Neuronal stem cell (in vitro differentiated cells): ENCODE results near the gene SCIN.

Experiments used
- DNase-seq: peaks from one replicate; pipeline ENCODE4 v3.0.0-alpha.2; 2013; ENCODE audit warnings: low spot score
- H2AFZ ChIP-seq: one replicate; pipeline ENCODE4 v1.6.1; 2013; ENCODE audit warnings: mild to moderate bottlenecking, low read length, inconsistent platforms
- H2AK5ac ChIP-seq: 2 replicates; pipeline ENCODE4 v1.6.1; 2013; ENCODE audit warnings: low read depth, mild to moderate bottlenecking, inconsistent platforms, low read length, moderate library complexity, mixed read lengths
- H2BK120ac ChIP-seq: 2 replicates; pipeline ENCODE4 v1.6.1; 2013; ENCODE audit warnings: low read depth, mild to moderate bottlenecking, inconsistent platforms, low read length, moderate library complexity, mixed read lengths
- H2BK12ac ChIP-seq: one replicate; pipeline ENCODE4 v1.6.1; 2013; ENCODE audit warnings: low read length, inconsistent platforms
- H2BK15ac ChIP-seq: 2 replicates; pipeline ENCODE4 v1.6.1; 2013; ENCODE audit warnings: mild to moderate bottlenecking, low read length, inconsistent platforms, mixed read lengths
- H2BK5ac ChIP-seq: one replicate; pipeline ENCODE4 v1.6.1; 2013; ENCODE audit warnings: inconsistent platforms, mild to moderate bottlenecking, low read length, moderate library complexity
- H3K14ac ChIP-seq: one replicate; pipeline ENCODE4 v1.6.1; 2013; ENCODE audit warnings: low read length, inconsistent platforms
- H3K18ac ChIP-seq: 2 replicates; pipeline ENCODE4 v1.6.1; 2013; ENCODE audit warnings: low read length, inconsistent platforms
- H3K23ac ChIP-seq: 2 replicates; pipeline ENCODE4 v1.6.1; 2013; ENCODE audit warnings: low read depth, mild to moderate bottlenecking, mixed read lengths, low read length, inconsistent platforms; ENCODE audit not compliant: poor library complexity
- H3K27ac ChIP-seq: replicated peaks from 3 replicates; pipeline ENCODE4 v1.5.1; 2013; ENCODE audit warnings: low read length, inconsistent platforms
- H3K27me3 ChIP-seq, 3 experiments: 2 replicates each; pipeline ENCODE4 v1.6.1; 2013; ENCODE audit warnings: low read length in 3 of 3, mild to moderate bottlenecking in 2 of 3, inconsistent platforms in 1 of 3, low read depth in 1 of 3, mixed read lengths in 1 of 3, moderate library complexity in 1 of 3; ENCODE audit not compliant: control insufficient read depth in 3 of 3, insufficient read depth in 3 of 3
- H3K36me3 ChIP-seq, 2 donors: replicated peaks in 1 of 2; 2 replicates each; pipeline ENCODE4 v1.6.1; 2013; ENCODE audit warnings: low read length in 2 of 2; ENCODE audit not compliant: control insufficient read depth in 2 of 2, insufficient read depth in 2 of 2
- H3K4ac ChIP-seq: 2 replicates; pipeline ENCODE4 v1.6.1; 2013; ENCODE audit warnings: inconsistent platforms, mild to moderate bottlenecking, low read length, moderate library complexity
- H3K4me1 ChIP-seq, 2 donors: 1 replicate in 1 of 2; 2 replicates in 1 of 2; pipeline ENCODE4 v1.6.1; 2013; ENCODE audit warnings: low read length in 2 of 2, low read depth in 1 of 2; ENCODE audit not compliant: control insufficient read depth in 2 of 2, insufficient read depth in 1 of 2
- H3K4me2 ChIP-seq: one replicate; pipeline ENCODE4 v1.6.1; 2013; ENCODE audit warnings: mild to moderate bottlenecking, low read length, inconsistent platforms; ENCODE audit not compliant: insufficient read depth, poor library complexity, severe bottlenecking
- H3K4me3 ChIP-seq, 2 donors: 2 replicates each; pipeline ENCODE4 v1.5.1; 2013; ENCODE audit warnings: low read length in 2 of 2, mild to moderate bottlenecking in 2 of 2, inconsistent platforms in 1 of 2, moderate library complexity in 1 of 2
- H3K79me1 ChIP-seq: one replicate; pipeline ENCODE4 v1.6.1; 2013; ENCODE audit warnings: low read depth, mild to moderate bottlenecking, inconsistent platforms, low read length, moderate library complexity
- H3K9ac ChIP-seq: one replicate; pipeline ENCODE4 v1.6.1; 2013; ENCODE audit warnings: mild to moderate bottlenecking, low read depth, low read length, inconsistent platforms; ENCODE audit not compliant: poor library complexity
- H3K9me3 ChIP-seq, 2 donors: replicated peaks in 1 of 2; 2 replicates each; pipeline versions ENCODE3 to v1.6.1; 2013; ENCODE audit warnings: low read length in 2 of 2, mild to moderate bottlenecking in 2 of 2, inconsistent platforms in 1 of 2, low read depth in 1 of 2, mixed read lengths in 1 of 2, moderate library complexity in 1 of 2; ENCODE audit not compliant: control insufficient read depth in 2 of 2, insufficient read depth in 1 of 2
- H4K8ac ChIP-seq: one replicate; pipeline ENCODE4 v1.6.1; 2013; ENCODE audit warnings: low read depth, mild to moderate bottlenecking, inconsistent platforms, low read length, moderate library complexity
- H4K91ac ChIP-seq: one replicate; pipeline ENCODE4 v1.6.1; 2013; ENCODE audit warnings: low read length, low read depth, mild to moderate bottlenecking, inconsistent platforms; ENCODE audit not compliant: poor library complexity
- WGBS, 2 donors: extraction: QIAGEN DNeasy Blood & Tissue Kit; methylation state at CpG; one replicate each; pipeline ENCODE4 v1.1.7; 2013; ENCODE audit warnings: missing lambda C conversion rate in 2 of 2, mixed read lengths in 1 of 2; ENCODE audit not compliant: insufficient read length in 2 of 2, insufficient replicate concordance in 1 of 2; ENCODE audit errors: extremely low coverage in 2 of 2; 5-methylcytosine and 5-hydroxymethylcytosine counted together

The SCIN gene

GRCh38 chr7:12565873-12566272 is 4.6 kb upstream of the SCIN start:
- H3K4me1 ChIP-seq, result no peaks in the 10 kb centered on the region
- no peak overlapping the region for H3K4ac ChIP-seq
- no peak for DNase-seq
- H3K79me1 ChIP-seq, result no peaks in the 10 kb centered on the region
- no peak overlapping the region for H3K9ac ChIP-seq
- no peak overlapping the region for H3K4me3 ChIP-seq
- H2AFZ ChIP-seq, result no peak overlapping the region
- H4K91ac ChIP-seq, result no peak overlapping the region
- H2BK120ac ChIP-seq, result no peak overlapping the region
- peaks cover 2 to 34% (median 15%) of the 10 kb centered on the region in 3 experiments for H3K27me3 ChIP-seq
- H3K9me3 ChIP-seq, result no peaks in the 10 kb centered on the region
- no peak overlapping the region for H3K14ac ChIP-seq
- no CpG with 5 or more reads among the region's 2 CpGs for WGBS, 2 donors
- H3K27ac ChIP-seq, result no peak overlapping the region
- H3K36me3 ChIP-seq, result no peaks in the 10 kb centered on the region
- H2BK15ac ChIP-seq, result no peak overlapping the region
- H3K4me2 ChIP-seq, result no peak overlapping the region
- no peak overlapping the region for H2AK5ac ChIP-seq
- H4K8ac ChIP-seq, result no peak overlapping the region
- no peak overlapping the region for H3K18ac ChIP-seq
- no peak overlapping the region for H2BK5ac ChIP-seq
- no peak overlapping the region for H3K23ac ChIP-seq
- no peak overlapping the region for H2BK12ac ChIP-seq

DNA sequence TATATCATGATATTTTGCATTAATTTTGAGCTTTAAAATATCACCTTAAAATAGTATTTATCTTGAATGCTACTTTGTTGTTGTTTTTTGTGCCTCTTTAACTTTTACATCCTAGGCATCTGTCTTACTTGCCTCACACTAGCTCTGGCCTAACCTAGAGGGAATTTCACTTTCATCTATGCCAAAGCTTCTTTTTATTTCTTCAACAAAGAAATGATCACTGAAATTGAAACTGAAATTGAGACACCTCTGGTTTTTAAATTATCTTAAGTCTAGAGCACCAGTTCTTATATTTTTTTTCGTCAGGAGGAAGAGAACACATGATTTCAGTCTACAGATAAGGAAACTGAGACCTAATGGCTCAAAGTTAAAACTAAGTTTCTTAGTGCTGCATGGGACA is 3.5 kb upstream of the SCIN start:
- H2BK120ac ChIP-seq, result no peak overlapping the region
- no peak overlapping the region for H2BK5ac ChIP-seq
- no peak overlapping the region for H2BK12ac ChIP-seq
- H3K79me1 ChIP-seq, result no peaks in the 10 kb centered on the region
- peaks cover 5 to 46% (median 25%) of the 10 kb centered on the region in 3 experiments for H3K27me3 ChIP-seq
- no peaks in the 10 kb centered on the region for H3K36me3 ChIP-seq
- H3K4me1 ChIP-seq, result no peaks in the 10 kb centered on the region
- no peak overlapping the region for H3K14ac ChIP-seq
- no CpG with 5 or more reads among the region's 1 CpG for WGBS, 2 donors
- H2BK15ac ChIP-seq, result no peak overlapping the region
- DNase-seq, result no peak
- H3K4ac ChIP-seq, result no peak overlapping the region
- no peak overlapping the region for H3K18ac ChIP-seq
- H3K23ac ChIP-seq, result no peak overlapping the region
- H3K9me3 ChIP-seq, result no peaks in the 10 kb centered on the region
- no peak overlapping the region for H3K9ac ChIP-seq
- no peak overlapping the region for H3K4me3 ChIP-seq
- no peak overlapping the region for H4K91ac ChIP-seq
- H4K8ac ChIP-seq, result no peak overlapping the region
- no peak overlapping the region for H3K27ac ChIP-seq
- H2AK5ac ChIP-seq, result no peak overlapping the region
- no peak overlapping the region for H2AFZ ChIP-seq
- no peak overlapping the region for H3K4me2 ChIP-seq

DNA sequence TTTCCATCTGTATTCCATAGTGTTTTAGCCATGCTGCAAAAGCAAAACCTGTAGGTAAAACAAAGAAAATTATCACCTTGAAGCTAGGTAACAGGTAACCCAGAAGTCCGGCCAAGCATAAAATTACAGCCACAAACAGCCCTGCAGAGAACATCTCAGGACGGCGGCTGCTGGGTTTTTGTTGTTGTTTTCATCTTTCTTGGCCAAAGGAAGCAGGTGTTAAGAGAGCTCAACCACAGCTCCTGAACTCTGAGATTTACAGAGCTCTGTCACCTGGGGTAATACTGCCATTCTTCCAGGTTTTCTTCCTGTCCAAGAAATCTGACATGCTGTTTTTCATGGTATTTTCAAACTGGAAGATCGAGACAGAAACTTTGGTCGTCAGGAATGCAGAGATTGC is 847 bp upstream of the SCIN start:
- Histone ChIP-seq H3K79me1 (no peaks in the 10 kb centered on the region), H2AFZ (no peak overlapping the region), H3K23ac (no peak overlapping the region), H3K4me1 (no peaks in the 10 kb centered on the region), H2BK120ac (no peak overlapping the region), H3K18ac (no peak overlapping the region), H3K9ac (no peak overlapping the region), H3K4me3 (no peak overlapping the region), H2BK12ac (no peak overlapping the region), H3K4me2 (peak overlapping the region; percentile 95), H4K91ac (no peak overlapping the region), H2BK15ac (no peak overlapping the region), H4K8ac (no peak overlapping the region), H3K27ac (no peak overlapping the region), H2BK5ac (no peak overlapping the region), H3K14ac (no peak overlapping the region), H2AK5ac (no peak overlapping the region), H3K27me3 (peaks cover 5 to 71% (median 26%) of the 10 kb centered on the region in 3 experiments), H3K4ac (no peak overlapping the region), H3K9me3 (no peaks in the 10 kb centered on the region), H3K36me3 (no peaks in the 10 kb centered on the region)
- WGBS, 2 donors, result no CpG with 5 or more reads among the region's 5 CpGs
- no peak for DNase-seq

DNA sequence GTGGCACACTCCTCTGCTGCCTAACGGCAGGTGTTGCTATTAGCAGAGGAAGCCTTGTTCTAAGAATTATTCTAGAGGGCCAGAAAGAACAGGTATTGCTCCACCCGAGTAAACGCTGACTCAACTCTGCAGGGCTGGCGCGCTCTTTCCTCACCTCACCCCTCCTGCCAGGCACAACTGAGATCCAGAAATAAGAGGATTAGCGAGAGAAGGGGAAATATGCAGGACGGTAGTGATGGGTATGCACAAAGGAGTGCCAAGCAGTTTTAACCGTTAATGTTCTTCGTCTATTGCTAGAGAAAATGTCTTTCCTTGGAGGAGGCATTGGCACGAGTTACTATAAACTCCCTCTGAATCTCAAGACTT is 369 bp upstream of the SCIN start:
- no peak for DNase-seq

More for the DNA sequence above, 369 bp upstream of the SCIN start:
- H3K14ac ChIP-seq, result peak overlapping the region; percentile 39
- H3K27ac ChIP-seq, result no peak overlapping the region
- no peak overlapping the region for H4K91ac ChIP-seq
- no peaks in the 10 kb centered on the region for H3K36me3 ChIP-seq
- no peaks in the 10 kb centered on the region for H3K4me1 ChIP-seq
- H3K23ac ChIP-seq, result peak overlapping the region; percentile 58
- H3K4ac ChIP-seq, result no peak overlapping the region
- H3K18ac ChIP-seq, result peak overlapping the region; percentile 88
- H3K27me3 ChIP-seq, result peaks cover 5 to 74% (median 26%) of the 10 kb centered on the region in 3 experiments
- no CpG with 5 or more reads among the region's 10 CpGs for WGBS, 2 donors
- no peaks in the 10 kb centered on the region for H3K9me3 ChIP-seq
- no peak overlapping the region for H3K9ac ChIP-seq
- H4K8ac ChIP-seq, result no peak overlapping the region
- H3K4me3 ChIP-seq, result peak overlapping the region; percentile 28 to 79
- H2BK5ac ChIP-seq, result no peak overlapping the region
- no peak overlapping the region for H2BK12ac ChIP-seq
- H3K4me2 ChIP-seq, result peak overlapping the region; percentile 95
- no peaks in the 10 kb centered on the region for H3K79me1 ChIP-seq
- H2BK120ac ChIP-seq, result no peak overlapping the region
- no peak overlapping the region for H2AK5ac ChIP-seq
- peak overlapping the region; percentile 88 for H2AFZ ChIP-seq
- no peak overlapping the region for H2BK15ac ChIP-seq
